GM21423 (cell line): ENCODE measurements around the gene AP5Z1.

Source experiments
- ATAC-seq: cut with Tn5 transposase; IDR thresholded peaks from one replicate; pipeline ENCODE4 v1.9.1; 2021; ENCODE audit warnings: mild to moderate bottlenecking, moderate library complexity; ENCODE audit not compliant: unreplicated experiment

Gene AP5Z1

GRCh38 chr7:4766666-4767519, 8.5 kb upstream of the AP5Z1 start:
- no peak for ATAC-seq

- no peak for ATAC-seq
These were observed 6.5 kb upstream of the AP5Z1 start for GRCh38 chr7:4768597-4769569.

GRCh38 chr7:4769761-4770160, 5.7 kb upstream of the AP5Z1 start:
- ATAC-seq: no peak

- ATAC-seq: no peak
These were observed 4.5 kb upstream of the AP5Z1 start for GRCh38 chr7:4770886-4771285.

- no peak for ATAC-seq
These were observed 3.7 kb upstream of the AP5Z1 start for GRCh38 chr7:4771737-4772136.

- ATAC-seq: no peak
These were observed 3.1 kb upstream of the AP5Z1 start for GRCh38 chr7:4772306-4772705.

GRCh38 chr7:4774007-4774406, 1.4 kb upstream of the AP5Z1 start:
- no peak for ATAC-seq

GRCh38 chr7:4774658-4775249, 669 bp upstream of the AP5Z1 start:
- peak; percentile 19 for ATAC-seq

- ATAC-seq: peak; percentile 2
These were observed 613 bp downstream of the AP5Z1 start for GRCh38 chr7:4775848-4776623.

- no peak for ATAC-seq
These were observed 3.7 kb downstream of the AP5Z1 start for GRCh38 chr7:4779118-4779517.

- ATAC-seq: no peak
These were observed 6.1 kb downstream of the AP5Z1 start for GRCh38 chr7:4781366-4782069.

GRCh38 chr7:4782333-4783291, 7.2 kb downstream of the AP5Z1 start:
- ATAC-seq: no peak

GRCh38 chr7:4783292-4783652, 7.8 kb downstream of the AP5Z1 start:
- ATAC-seq: no peak

GRCh38 chr7:4783762-4784351, 8.4 kb downstream of the AP5Z1 start:
- no peak for ATAC-seq

- no peak for ATAC-seq
These were observed 9.4 kb downstream of the AP5Z1 start for GRCh38 chr7:4784799-4785198.

GRCh38 chr7:4785371-4785770, 9.9 kb downstream of the AP5Z1 start:
- ATAC-seq: no peak

- ATAC-seq: no peak
These were observed 10.6 kb downstream of the AP5Z1 start for GRCh38 chr7:4786015-4786414.

GRCh38 chr7:4787541-4787940, 12.1 kb downstream of the AP5Z1 start:
- no peak for ATAC-seq
